Heart left ventricle (tissue), 13 donors: ENCODE data around the gene CFAP65.

Source experiments
- POLR2A ChIP-seq, 2 donors: fragments of 450-650 bp; IDR thresholded peaks; one replicate each; pipeline ENCODE4 v1.6.1; 2017; ENCODE audit warnings: antibody characterized with exemption in 2 of 2, mild to moderate bottlenecking in 2 of 2, moderate library complexity in 2 of 2
- TF ChIP-seq, protein P1 (sequence below), 12 donors: fragments of 200-600 bp; sonication (generic) in 4 of 12; IDR thresholded peaks; one replicate each; pipeline versions ENCODE4 v1.5.0 to v1.8.0; 2018 to 2022; ENCODE audit warnings: antibody characterized with exemption in 12 of 12, mild to moderate bottlenecking in 5 of 12
- donor health status: ischemic (EF 13 %, LVEDD 7.1; RV severe dilation, severe dysfunction).
- donor health status: DM: no; HTN: yes; CAD: no.
- donor health status: DM: no; HTN: no; CAD: no.
- donor health status: ischemic (EF 25% LVEDD 6.9; RV normal size, moderate dysfunction).
- donor health status: ischemic (EF 25% LVEDD 5.7; RV mildly dilated, moderate dysfunction).
- donor health status: ischemic (EF 35%, LVEDD 5.7; RV mildly dilated, moderate dysfunction).
- donor health status: nonischemic (EF 11% LVEDD 7.7; RV severe dilation, severe dysfunction).
- donor health status: DM: yes; HTN: yes; CAD: no.
- donor health status: PGD.
- donor health status: ischemic (EF 29% LVEDD 5.4; RV normal size, mild dysfunction).
- donor health status: nonischemic (EF 23%, LVEDD 6.1; RV moderate dilation, normal function).

- TF ChIP-seq, protein P1, sequence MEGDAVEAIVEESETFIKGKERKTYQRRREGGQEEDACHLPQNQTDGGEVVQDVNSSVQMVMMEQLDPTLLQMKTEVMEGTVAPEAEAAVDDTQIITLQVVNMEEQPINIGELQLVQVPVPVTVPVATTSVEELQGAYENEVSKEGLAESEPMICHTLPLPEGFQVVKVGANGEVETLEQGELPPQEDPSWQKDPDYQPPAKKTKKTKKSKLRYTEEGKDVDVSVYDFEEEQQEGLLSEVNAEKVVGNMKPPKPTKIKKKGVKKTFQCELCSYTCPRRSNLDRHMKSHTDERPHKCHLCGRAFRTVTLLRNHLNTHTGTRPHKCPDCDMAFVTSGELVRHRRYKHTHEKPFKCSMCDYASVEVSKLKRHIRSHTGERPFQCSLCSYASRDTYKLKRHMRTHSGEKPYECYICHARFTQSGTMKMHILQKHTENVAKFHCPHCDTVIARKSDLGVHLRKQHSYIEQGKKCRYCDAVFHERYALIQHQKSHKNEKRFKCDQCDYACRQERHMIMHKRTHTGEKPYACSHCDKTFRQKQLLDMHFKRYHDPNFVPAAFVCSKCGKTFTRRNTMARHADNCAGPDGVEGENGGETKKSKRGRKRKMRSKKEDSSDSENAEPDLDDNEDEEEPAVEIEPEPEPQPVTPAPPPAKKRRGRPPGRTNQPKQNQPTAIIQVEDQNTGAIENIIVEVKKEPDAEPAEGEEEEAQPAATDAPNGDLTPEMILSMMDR (IDR thresholded peaks at IDR 0.05), result no peak
- TF ChIP-seq POLR2A (IDR thresholded peaks at IDR 0.05), result no peak
These were observed 40.5 kb upstream of the CFAP65 start for GRCh38 chr2:219081701-219082331.
